Cardiac muscle cell (in vitro differentiated cells and primary cell): ENCODE results near the gene EVA1C. TPM values are rescaled to one million over a fixed set of nuclear protein-coding genes. Genes with fewer than 3 reads are reported as not detected.

Experiments used
- DNase-seq, 2 donors: peaks; one replicate each; pipeline versions ENCODE4 v3.0.0 to v3.0.0-alpha.2; 2010 to 2017; ENCODE audit warnings: low read depth in 1 of 2, low spot score in 1 of 2
- H3K27ac ChIP-seq: fragments of 200-600 bp; sonication (generic); 2 replicates; pipeline ENCODE4 v1.5.1; 2016
- H3K27me3 ChIP-seq: fragments of 200-600 bp; sonication (generic); 2 replicates; pipeline ENCODE4 v1.6.0; 2016; ENCODE audit warnings: control low read depth
- H3K36me3 ChIP-seq: fragments of 200-600 bp; sonication (generic); 2 replicates; pipeline ENCODE4 v1.5.1; 2016; ENCODE audit warnings: control low read depth
- H3K4me1 ChIP-seq: fragments of 200-600 bp; sonication (generic); 2 replicates; pipeline ENCODE4 v1.8.1; 2017; ENCODE audit warnings: low read depth, mild to moderate bottlenecking, mixed run types
- H3K4me3 ChIP-seq: fragments of 200-600 bp; sonication (generic); 2 replicates; pipeline ENCODE4 v1.5.1; 2016; ENCODE audit warnings: mild to moderate bottlenecking
- H3K9me3 ChIP-seq: fragments of 200-600 bp; sonication (generic); 2 replicates; pipeline ENCODE4 v1.5.1; 2017; ENCODE audit warnings: low read depth, mild to moderate bottlenecking, control low read depth
- CTCF ChIP-seq: IDR thresholded peaks from 2 replicates; pipeline ENCODE4 v1.5.1; 2012; ENCODE audit warnings: low read depth, mild to moderate bottlenecking, low read length
- polyA plus RNA-seq: library from polyadenylated mRNA; unstranded; fragments of >200 nt; fragmentation: Nextera tagmentation; extraction: Ambion mirVana; gene quantifications from 2 replicates; pipeline ENCODE4 v1.2.1, GENCODE V29; 2016
- total RNA-seq: library from RNA; depleted of rRNA; stranded (reverse); fragments of >200 nt; gene quantifications from 2 replicates; pipeline ENCODE4 v1.2.3, GENCODE V29; 2016

EVA1C gene
- total and polyA plus RNA-seq, 2 experiments from 2014 or later, result 0.51 TPM; not detected in 1

- H3K36me3 ChIP-seq, result no peaks in the 10 kb centered on the region
- peak; percentile 45 for TF ChIP-seq CTCF
- no peak overlapping the region for H3K27ac ChIP-seq
- DNase-seq, result peak in 1 of 2 donors; percentile 55
- H3K4me1 ChIP-seq, result no peaks in the 10 kb centered on the region
- H3K4me3 ChIP-seq, result no peak overlapping the region
- peaks cover 60% of the 10 kb centered on the region for H3K27me3 ChIP-seq
- no peaks in the 10 kb centered on the region for H3K9me3 ChIP-seq
These were observed 2.3 kb downstream of the EVA1C start for GRCh38 chr21:32414579-32415358.

GRCh38 chr21:32415451-32416398, 3.2 kb downstream of the EVA1C start:
- H3K4me1 ChIP-seq, result no peaks in the 10 kb centered on the region
- no peak overlapping the region for H3K4me3 ChIP-seq
- TF ChIP-seq CTCF, result no peak
- peaks cover 51% of the 10 kb centered on the region for H3K27me3 ChIP-seq
- DNase-seq, result peak in 1 of 2 donors; percentile 37
- H3K27ac ChIP-seq, result no peak overlapping the region
- no peaks in the 10 kb centered on the region for H3K9me3 ChIP-seq
- H3K36me3 ChIP-seq, result no peaks in the 10 kb centered on the region

- TF ChIP-seq CTCF, result no peak
- no peak for DNase-seq
These were observed 5.6 kb downstream of the EVA1C start for GRCh38 chr21:32418146-32418545.

GRCh38 chr21:32422064-32422463, 9.6 kb downstream of the EVA1C start:
- Histone ChIP-seq H3K27me3 (no peaks in the 10 kb centered on the region), H3K9me3 (no peaks in the 10 kb centered on the region), H3K4me1 (no peaks in the 10 kb centered on the region), H3K27ac (no peak overlapping the region), H3K36me3 (no peaks in the 10 kb centered on the region), H3K4me3 (no peak overlapping the region)
- TF ChIP-seq CTCF, result no peak
- DNase-seq, result no peak

More at GRCh38 chr21:32418146-32418545, 5.6 kb downstream of the EVA1C start:
- no peaks in the 10 kb centered on the region for H3K9me3 ChIP-seq
- H3K36me3 ChIP-seq, result no peaks in the 10 kb centered on the region
- H3K4me1 ChIP-seq, result no peaks in the 10 kb centered on the region
- no peak overlapping the region for H3K27ac ChIP-seq
- peaks cover 26% of the 10 kb centered on the region for H3K27me3 ChIP-seq
- H3K4me3 ChIP-seq, result no peak overlapping the region

- DNase-seq, result peak in 1 of 2 donors; percentile 63
- Histone ChIP-seq H3K4me3 (no peak overlapping the region), H3K9me3 (no peaks in the 10 kb centered on the region), H3K27ac (no peak overlapping the region), H3K36me3 (no peaks in the 10 kb centered on the region), H3K27me3 (no peaks in the 10 kb centered on the region), H3K4me1 (no peaks in the 10 kb centered on the region)
- TF ChIP-seq CTCF, result no peak
These were observed 11.0 kb downstream of the EVA1C start for GRCh38 chr21:32423320-32424190.
